DND-41 (cell line): ENCODE measurements around the gene TLNRD1.

ENCODE experiments used
- ATAC-seq: fragments of 200-7000 bp; cut with Tn5 transposase; 3 replicates; pipeline ENCODE4 v1.9.1; 2021; ENCODE audit warnings: low read depth; ENCODE audit not compliant: insufficient read depth
- DNase-seq: peaks from one replicate; pipeline ENCODE4 v3.0.0-alpha.2; 2020
- H2AFZ ChIP-seq: 2 replicates; pipeline ENCODE4 v1.6.0; 2012; ENCODE audit warnings: low read depth, low read length
- H3K27ac ChIP-seq: 2 replicates; pipeline ENCODE4 v1.5.1; 2012; ENCODE audit warnings: low read length, inconsistent platforms
- H3K27me3 ChIP-seq: fragments of 200-600 bp; sonication (generic); 2 replicates; pipeline ENCODE4 v1.6.0; 2012; ENCODE audit warnings: low read length, mild to moderate bottlenecking, inconsistent platforms; ENCODE audit not compliant: insufficient read depth, poor library complexity
- H3K36me3 ChIP-seq: 2 replicates; pipeline ENCODE4 v1.5.1; 2012; ENCODE audit warnings: low read length, inconsistent platforms; ENCODE audit not compliant: insufficient read depth
- H3K4me1 ChIP-seq: 2 replicates; pipeline ENCODE4 v1.5.1; 2012; ENCODE audit warnings: mild to moderate bottlenecking, low read length; ENCODE audit not compliant: insufficient read depth
- H3K4me2 ChIP-seq: 2 replicates; pipeline ENCODE4 v1.6.0; 2012; ENCODE audit warnings: mild to moderate bottlenecking, moderate library complexity, low read length, inconsistent platforms; ENCODE audit not compliant: insufficient read depth
- H3K4me3 ChIP-seq, 2 experiments: fragments of 200-600 bp in 1 of 2; shearing (Covaris generic) in 1 of 2; 2 replicates each; pipeline ENCODE4 v1.5.1; 2012 to 2016; ENCODE audit warnings: inconsistent platforms in 2 of 2, low read length in 2 of 2, mild to moderate bottlenecking in 2 of 2, low read depth in 1 of 2, moderate library complexity in 1 of 2
- H3K79me2 ChIP-seq: 2 replicates; pipeline ENCODE4 v1.6.0; 2012; ENCODE audit warnings: low read length, inconsistent platforms; ENCODE audit not compliant: insufficient read depth
- H3K9ac ChIP-seq: 2 replicates; pipeline ENCODE4 v1.6.0; 2012; ENCODE audit warnings: low read depth, mild to moderate bottlenecking, inconsistent platforms, low read length, moderate library complexity
- H3K9me3 ChIP-seq: 2 replicates; pipeline ENCODE4 v1.5.1; 2012; ENCODE audit warnings: low read length, moderate library complexity, mild to moderate bottlenecking, inconsistent platforms; ENCODE audit not compliant: insufficient read depth, severe bottlenecking
- H4K20me1 ChIP-seq: 2 replicates; pipeline ENCODE4 v1.6.0; 2012; ENCODE audit warnings: low read length; ENCODE audit not compliant: insufficient read depth
- CTCF ChIP-seq: IDR thresholded peaks from 2 replicates; pipeline ENCODE4 v1.5.1; 2012; ENCODE audit warnings: borderline replicate concordance, low read length, moderate library complexity, mild to moderate bottlenecking; ENCODE audit not compliant: poor library complexity, severe bottlenecking; ENCODE audit errors: extremely low read depth
- EZH2 ChIP-seq: IDR thresholded peaks from 3 replicates; pipeline ENCODE4 v1.6.1; 2012; ENCODE audit warnings: borderline replicate concordance, low read depth, mild to moderate bottlenecking, moderate library complexity, low read length, inconsistent platforms; ENCODE audit not compliant: severe bottlenecking

Gene TLNRD1

GRCh38 chr15:81014446-81015093 is 13.8 kb downstream of the TLNRD1 start:
- Histone ChIP-seq H3K36me3 (no peaks in the 10 kb centered on the region), H2AFZ (no peak overlapping the region), H3K27ac (no peak overlapping the region), H3K4me3 (no peak overlapping the region), H3K27me3 (no peaks in the 10 kb centered on the region), H4K20me1 (no peaks in the 10 kb centered on the region), H3K9ac (no peak overlapping the region), H3K9me3 (no peaks in the 10 kb centered on the region), H3K4me1 (no peaks in the 10 kb centered on the region), H3K79me2 (no peaks in the 10 kb centered on the region), H3K4me2 (no peak overlapping the region)
- TF ChIP-seq CTCF: no peak
- TF ChIP-seq EZH2: no peak
- DNase-seq (no peak), ATAC-seq (no peak)

- no peaks in the 10 kb centered on the region for H3K79me2 ChIP-seq
- no peak for ATAC-seq
- H3K36me3 ChIP-seq: no peaks in the 10 kb centered on the region
- H3K9me3 ChIP-seq: no peaks in the 10 kb centered on the region
- no peak overlapping the region for H3K27ac ChIP-seq
- no peaks in the 10 kb centered on the region for H4K20me1 ChIP-seq
- no peak for DNase-seq
- no peaks in the 10 kb centered on the region for H3K4me1 ChIP-seq
- no peak overlapping the region for H3K4me3 ChIP-seq
- no peak overlapping the region for H2AFZ ChIP-seq
- H3K4me2 ChIP-seq: no peak overlapping the region
- no peaks in the 10 kb centered on the region for H3K27me3 ChIP-seq
- TF ChIP-seq EZH2 (no peak), CTCF (no peak)
- H3K9ac ChIP-seq: no peak overlapping the region
Measured at GRCh38 chr15:81015621-81016488, 15.1 kb downstream of the TLNRD1 start.

- Histone ChIP-seq H3K9me3 (no peaks in the 10 kb centered on the region), H3K4me3 (no peak overlapping the region), H3K4me2 (no peak overlapping the region), H3K36me3 (no peaks in the 10 kb centered on the region), H3K27me3 (no peaks in the 10 kb centered on the region), H2AFZ (no peak overlapping the region), H3K9ac (no peak overlapping the region), H4K20me1 (no peaks in the 10 kb centered on the region), H3K4me1 (no peaks in the 10 kb centered on the region), H3K27ac (no peak overlapping the region), H3K79me2 (no peaks in the 10 kb centered on the region)
- DNase-seq (no peak), ATAC-seq (no peak)
- TF ChIP-seq EZH2: no peak
- no peak for TF ChIP-seq CTCF
Measured at GRCh38 chr15:81016489-81017068, 15.9 kb downstream of the TLNRD1 start.
